Activated naive CD4-positive, alpha-beta T cell treated with anti-CD3 and anti-CD28 coated beads for 36 hours (primary cell): ENCODE results near the gene NXPH2. TPM values are rescaled to one million over a fixed set of nuclear protein-coding genes. Genes with fewer than 3 reads are reported as not detected.

Source experiments
- CTCF ChIA-PET: fragments of 350-600 bp; sonication (Branson Sonifier 250); formaldehyde crosslinking; loops from one replicate; lab custom pipeline; 2021; ENCODE audit warnings: antibody characterized with exemption; lab: Charles Lee
- DNase-seq: peaks from one replicate; pipeline ENCODE4 v3.0.0-alpha.2; 2020
- H3K27ac Mint-ChIP-seq: one replicate; pipeline ENCODE4 v1.8.0; 2021; ENCODE audit warnings: mild to moderate bottlenecking, mixed read lengths
- H3K27me3 Mint-ChIP-seq: one replicate; pipeline ENCODE4 v1.8.0; 2021; ENCODE audit warnings: low read depth, mixed read lengths
- H3K36me3 Mint-ChIP-seq: one replicate; pipeline ENCODE4 v1.8.0; 2021; ENCODE audit warnings: low read depth, mixed read lengths
- H3K4me1 Mint-ChIP-seq: one replicate; pipeline ENCODE4 v1.8.0; 2021; ENCODE audit warnings: low read depth, mixed read lengths
- H3K4me3 Mint-ChIP-seq: one replicate; pipeline ENCODE4 v1.8.0; 2021; ENCODE audit warnings: mild to moderate bottlenecking, moderate library complexity, mixed read lengths
- H3K9me3 Mint-ChIP-seq: one replicate; pipeline ENCODE4 v1.8.0; 2021; ENCODE audit warnings: mixed read lengths
- intact Hi-C: fragments of 100-400 bp; cut with micrococcal nuclease; formaldehyde crosslinking; loops from one replicate; pipeline ENCODE4 v1.15.1; 2023
- total RNA-seq, 2 experiments: library from RNA; stranded (reverse); gene quantifications; one replicate each; pipeline ENCODE4 v1.2.3, GENCODE V29; 2021

Gene NXPH2
- total RNA-seq, 2 experiments from 2014 or later = not detected

GRCh38 chr2:138780908-138781307, 718 bp upstream of the NXPH2 start:
- CTCF ChIA-PET = no interaction called here
- no peak overlapping the region for H3K27ac Mint-ChIP-seq
- peaks cover 41% of the 10 kb centered on the region for H3K27me3 Mint-ChIP-seq
- H3K9me3 Mint-ChIP-seq = no peaks in the 10 kb centered on the region
- H3K4me1 Mint-ChIP-seq = peaks cover 3% of the 10 kb centered on the region
- no peak overlapping the region for H3K4me3 Mint-ChIP-seq
- no peaks in the 10 kb centered on the region for H3K36me3 Mint-ChIP-seq
- intact Hi-C loops = no loop called here
- DNase-seq = no peak

- no peak for DNase-seq
- H3K9me3 Mint-ChIP-seq = no peaks in the 10 kb centered on the region
- H3K4me1 Mint-ChIP-seq = peaks cover 3% of the 10 kb centered on the region
- H3K4me3 Mint-ChIP-seq = no peak overlapping the region
- H3K27me3 Mint-ChIP-seq = peaks cover 41% of the 10 kb centered on the region
- intact Hi-C loops = no loop called here
- no peaks in the 10 kb centered on the region for H3K36me3 Mint-ChIP-seq
- no peak overlapping the region for H3K27ac Mint-ChIP-seq
- CTCF ChIA-PET = no interaction called here
Measured at GRCh38 chr2:138780446-138780880, 273 bp upstream of the NXPH2 start.

DNA sequence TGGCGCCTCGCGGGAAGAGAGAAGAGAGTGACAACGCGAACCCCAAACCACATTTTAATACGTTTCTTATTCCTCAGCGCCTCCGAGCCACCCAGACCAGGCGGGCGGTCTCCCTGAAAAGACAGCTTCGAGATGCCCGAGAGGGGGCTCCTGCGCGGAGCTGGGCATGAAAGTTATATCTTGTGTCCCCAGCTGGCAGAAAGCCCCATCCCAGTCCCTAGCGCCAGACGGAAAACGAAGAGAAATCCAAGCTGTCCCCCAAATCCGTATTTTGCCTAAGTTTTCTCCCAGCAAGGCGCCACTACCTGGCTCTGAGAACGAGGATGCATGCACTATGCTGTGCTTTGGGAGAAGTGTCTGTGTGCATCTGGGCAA, 797 bp downstream of the NXPH2 start:
- no peaks in the 10 kb centered on the region for H3K9me3 Mint-ChIP-seq
- DNase-seq = no peak
- H3K27me3 Mint-ChIP-seq = peaks cover 40% of the 10 kb centered on the region
- intact Hi-C loops = no loop called here
- H3K4me3 Mint-ChIP-seq = no peak overlapping the region
- H3K36me3 Mint-ChIP-seq = no peaks in the 10 kb centered on the region
- CTCF ChIA-PET = interaction anchor here (1.0 kb wide), 1 partner anchor 53 kb away, joined by 3 read pairs; no protein-coding TSS in a partner anchor
- peaks cover 3% of the 10 kb centered on the region for H3K4me1 Mint-ChIP-seq
- no peak overlapping the region for H3K27ac Mint-ChIP-seq

- Mint-ChIP-seq H3K9me3 (no peaks in the 10 kb centered on the region), H3K36me3 (no peaks in the 10 kb centered on the region), H3K27ac (no peak overlapping the region), H3K4me1 (peaks cover 3% of the 10 kb centered on the region), H3K27me3 (peaks cover 37% of the 10 kb centered on the region), H3K4me3 (no peak overlapping the region)
- no peak for DNase-seq
- intact Hi-C loops = no loop called here
- CTCF ChIA-PET = interaction anchor here (1.3 kb wide), 1 partner anchor 49 kb away, joined by 4 read pairs; no protein-coding TSS in a partner anchor
Measured at GRCh38 chr2:138777996-138778395, 2.2 kb downstream of the NXPH2 start.

DNA sequence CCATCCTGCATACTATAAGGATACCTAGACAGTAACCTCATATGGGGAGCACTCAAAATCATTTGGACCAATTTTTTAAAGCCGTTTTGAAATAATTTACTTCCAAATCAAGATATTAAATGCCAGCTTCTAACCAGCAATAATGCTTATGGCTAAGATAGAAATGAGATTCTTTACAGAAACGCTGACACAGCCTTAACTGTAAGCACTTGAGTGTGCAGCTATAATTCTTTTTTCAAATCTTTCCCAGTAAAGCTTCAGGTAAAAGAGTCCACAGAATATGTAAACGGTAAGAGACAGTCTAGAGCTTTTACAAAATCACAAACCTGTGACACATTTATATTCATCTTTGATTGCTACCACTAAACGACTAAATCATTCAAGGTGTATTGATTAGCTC, 4.5 kb downstream of the NXPH2 start:
- CTCF ChIA-PET = interaction anchor here (0.7 to 1.0 kb wide), 2 partner anchors 10 to 20 kb away, joined by 3 read pairs; no protein-coding TSS in a partner anchor
- H3K27me3 Mint-ChIP-seq = peaks cover 23% of the 10 kb centered on the region
- H3K36me3 Mint-ChIP-seq = no peaks in the 10 kb centered on the region
- H3K4me1 Mint-ChIP-seq = peaks cover 3% of the 10 kb centered on the region
- no peak overlapping the region for H3K4me3 Mint-ChIP-seq
- DNase-seq = no peak
- no peaks in the 10 kb centered on the region for H3K9me3 Mint-ChIP-seq
- H3K27ac Mint-ChIP-seq = no peak overlapping the region
- intact Hi-C loops = no loop called here

- no peak overlapping the region for H3K4me3 Mint-ChIP-seq
- H3K9me3 Mint-ChIP-seq = no peaks in the 10 kb centered on the region
- peaks cover 17% of the 10 kb centered on the region for H3K27me3 Mint-ChIP-seq
- CTCF ChIA-PET = no interaction called here
- intact Hi-C loops = no loop called here
- no peak for DNase-seq
- no peaks in the 10 kb centered on the region for H3K36me3 Mint-ChIP-seq
- no peaks in the 10 kb centered on the region for H3K4me1 Mint-ChIP-seq
- no peak overlapping the region for H3K27ac Mint-ChIP-seq
Measured at GRCh38 chr2:138771534-138771933, 8.7 kb downstream of the NXPH2 start.

- Mint-ChIP-seq H3K4me1 (no peaks in the 10 kb centered on the region), H3K36me3 (no peaks in the 10 kb centered on the region), H3K27ac (no peak overlapping the region), H3K27me3 (peaks cover 12% of the 10 kb centered on the region), H3K9me3 (no peaks in the 10 kb centered on the region), H3K4me3 (no peak overlapping the region)
- DNase-seq = no peak
- intact Hi-C loops = no loop called here
- CTCF ChIA-PET = no interaction called here
Measured at GRCh38 chr2:138767101-138767500, 13.1 kb downstream of the NXPH2 start.

GRCh38 chr2:138766464-138766863, 13.7 kb downstream of the NXPH2 start:
- no peak for DNase-seq
- intact Hi-C loops = no loop called here
- Mint-ChIP-seq H3K27ac (no peak overlapping the region), H3K27me3 (peaks cover 12% of the 10 kb centered on the region), H3K36me3 (no peaks in the 10 kb centered on the region), H3K4me3 (no peak overlapping the region), H3K9me3 (no peaks in the 10 kb centered on the region), H3K4me1 (no peaks in the 10 kb centered on the region)
- CTCF ChIA-PET = no interaction called here

DNA sequence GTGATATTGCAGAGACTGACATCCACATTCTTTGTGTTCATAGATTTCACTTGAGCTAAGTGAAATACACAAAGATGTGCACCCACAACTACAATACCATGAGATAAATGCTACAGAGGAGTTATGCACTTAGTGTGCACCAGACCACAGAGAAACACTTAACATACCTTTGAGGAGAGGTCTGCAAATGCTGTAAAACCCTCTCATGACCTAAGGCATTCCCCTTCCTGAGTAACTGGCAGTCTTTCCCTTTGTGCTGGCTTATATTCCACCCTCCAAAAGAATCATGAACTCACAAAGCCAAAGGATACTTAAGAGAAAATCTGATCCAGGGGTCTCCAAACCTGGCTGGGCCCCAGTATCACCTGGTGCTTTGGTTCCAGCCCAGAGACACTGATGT, 16.2 kb downstream of the NXPH2 start:
- CTCF ChIA-PET = interaction anchor here (0.6 kb wide), 1 partner anchor 57 kb away, joined by 4 read pairs; no protein-coding TSS in a partner anchor
- no peaks in the 10 kb centered on the region for H3K36me3 Mint-ChIP-seq

GRCh38 chr2:138762533-138762932, 17.7 kb downstream of the NXPH2 start:
- H3K4me3 Mint-ChIP-seq = no peak overlapping the region
- CTCF ChIA-PET = no interaction called here
- no peaks in the 10 kb centered on the region for H3K4me1 Mint-ChIP-seq
- H3K27me3 Mint-ChIP-seq = peaks cover 7% of the 10 kb centered on the region
- no peak overlapping the region for H3K27ac Mint-ChIP-seq
- no peak for DNase-seq
- H3K9me3 Mint-ChIP-seq = no peaks in the 10 kb centered on the region
- intact Hi-C loops = no loop called here
- no peaks in the 10 kb centered on the region for H3K36me3 Mint-ChIP-seq

More for the DNA sequence above, 16.2 kb downstream of the NXPH2 start:
- no peak overlapping the region for H3K27ac Mint-ChIP-seq
- H3K9me3 Mint-ChIP-seq = no peaks in the 10 kb centered on the region
- peaks cover 13% of the 10 kb centered on the region for H3K27me3 Mint-ChIP-seq
- intact Hi-C loops = no loop called here
- H3K4me3 Mint-ChIP-seq = no peak overlapping the region
- no peak for DNase-seq
- no peaks in the 10 kb centered on the region for H3K4me1 Mint-ChIP-seq

GRCh38 chr2:138760676-138761075, 19.5 kb downstream of the NXPH2 start:
- peaks cover 7% of the 10 kb centered on the region for H3K27me3 Mint-ChIP-seq
- no peaks in the 10 kb centered on the region for H3K36me3 Mint-ChIP-seq
- H3K27ac Mint-ChIP-seq = no peak overlapping the region
- intact Hi-C loops = no loop called here
- no peak for DNase-seq
- no peak overlapping the region for H3K4me3 Mint-ChIP-seq
- CTCF ChIA-PET = no interaction called here
- H3K9me3 Mint-ChIP-seq = no peaks in the 10 kb centered on the region
- no peaks in the 10 kb centered on the region for H3K4me1 Mint-ChIP-seq

DNA sequence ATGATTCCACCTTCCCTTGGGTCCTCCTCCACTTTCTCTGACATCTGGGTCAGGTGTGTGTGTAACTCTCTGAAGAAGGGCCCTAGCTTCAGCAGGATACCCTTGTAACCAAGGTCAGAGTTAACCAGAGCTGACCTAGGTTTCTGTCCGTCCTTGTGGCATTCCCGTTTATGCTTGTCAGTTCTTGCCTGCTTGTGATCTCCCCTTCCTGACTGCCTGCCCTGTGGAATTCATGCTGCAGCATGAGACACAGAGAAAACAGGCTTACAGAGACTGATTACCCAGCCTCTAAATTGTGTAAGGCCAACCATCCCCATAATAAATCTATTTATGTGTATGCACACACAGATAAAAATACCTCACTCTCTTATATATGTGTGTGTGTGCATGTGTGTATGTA, 22.8 kb downstream of the NXPH2 start:
- Mint-ChIP-seq H3K4me1 (no peaks in the 10 kb centered on the region), H3K36me3 (no peaks in the 10 kb centered on the region), H3K27me3 (peaks cover 7% of the 10 kb centered on the region), H3K9me3 (peaks cover 8% of the 10 kb centered on the region), H3K4me3 (no peak overlapping the region), H3K27ac (no peak overlapping the region)
- CTCF ChIA-PET = no interaction called here
- no peak for DNase-seq
- intact Hi-C loops = no loop called here

GRCh38 chr2:138752197-138752956, 27.8 kb downstream of the NXPH2 start:
- H3K4me3 Mint-ChIP-seq = no peak overlapping the region
- DNase-seq = no peak
- intact Hi-C loops = no loop called here
- H3K27me3 Mint-ChIP-seq = no peaks in the 10 kb centered on the region
- H3K4me1 Mint-ChIP-seq = no peaks in the 10 kb centered on the region
- H3K9me3 Mint-ChIP-seq = peaks cover 10% of the 10 kb centered on the region
- no peak overlapping the region for H3K27ac Mint-ChIP-seq
- CTCF ChIA-PET = no interaction called here
- no peaks in the 10 kb centered on the region for H3K36me3 Mint-ChIP-seq
